IPS-11a (cell line): ENCODE data around the gene HS6ST1.
A peak's percentile ranks its signal among the peaks of the same experiment; 100 is the strongest.

Source experiments
- H3K4me3 ChIP-seq: one replicate; pipeline ENCODE4 v1.5.1; 2013; ENCODE audit warnings: low read depth, low read length, control low read depth

The HS6ST1 gene

GRCh38 chr2:128322715-128323554, 4.3 kb upstream of the HS6ST1 start:
- H3K4me3 ChIP-seq: no peak overlapping the region

- peak overlapping the region; percentile 43 for H3K4me3 ChIP-seq
These were observed 3.4 kb upstream of the HS6ST1 start for GRCh38 chr2:128321784-128322714.

GRCh38 chr2:128320906-128321771, 2.5 kb upstream of the HS6ST1 start:
- H3K4me3 ChIP-seq: no peak overlapping the region

- no peak overlapping the region for H3K4me3 ChIP-seq
These were observed 1.7 kb upstream of the HS6ST1 start for GRCh38 chr2:128320192-128320905.

- H3K4me3 ChIP-seq: no peak overlapping the region
These were observed 1.0 kb upstream of the HS6ST1 start for GRCh38 chr2:128319631-128320191.

GRCh38 chr2:128318245-128318644, 423 bp downstream of the HS6ST1 start:
- peak overlapping the region; percentile 8 for H3K4me3 ChIP-seq

- peak overlapping the region; percentile 78 for H3K4me3 ChIP-seq
These were observed 806 bp downstream of the HS6ST1 start for GRCh38 chr2:128317899-128318225.

- peak overlapping the region; percentile 78 for H3K4me3 ChIP-seq
These were observed 1.3 kb downstream of the HS6ST1 start for GRCh38 chr2:128317181-128317898.

GRCh38 chr2:128316777-128317180, 1.9 kb downstream of the HS6ST1 start:
- H3K4me3 ChIP-seq: peak overlapping the region; percentile 78

GRCh38 chr2:128315829-128316776, 2.6 kb downstream of the HS6ST1 start:
- H3K4me3 ChIP-seq: peak overlapping the region; percentile 78

- H3K4me3 ChIP-seq: no peak overlapping the region
These were observed 3.4 kb downstream of the HS6ST1 start for GRCh38 chr2:128315122-128315828.

- no peak overlapping the region for H3K4me3 ChIP-seq
These were observed 4.1 kb downstream of the HS6ST1 start for GRCh38 chr2:128314348-128315121.

- no peak overlapping the region for H3K4me3 ChIP-seq
These were observed 4.7 kb downstream of the HS6ST1 start for GRCh38 chr2:128313931-128314347.

GRCh38 chr2:128313091-128313836, 5.4 kb downstream of the HS6ST1 start:
- H3K4me3 ChIP-seq: no peak overlapping the region

- H3K4me3 ChIP-seq: no peak overlapping the region
These were observed 6.3 kb downstream of the HS6ST1 start for GRCh38 chr2:128312411-128312810.

GRCh38 chr2:128311755-128312341, 6.8 kb downstream of the HS6ST1 start:
- H3K4me3 ChIP-seq: no peak overlapping the region
